H1 (cell line): ENCODE results near the gene DRD1. TPM values are rescaled to one million over a fixed set of nuclear protein-coding genes. Genes with fewer than 3 reads are reported as not detected.

Experiments
- CREB1 ChIP-seq: IDR thresholded peaks from 2 replicates; pipeline ENCODE4 v1.6.1; 2012; ENCODE audit warnings: inconsistent platforms
- USF2 ChIP-seq: IDR thresholded peaks from 2 replicates; pipeline ENCODE4 v1.6.1; 2011; ENCODE audit warnings: low read length, improper control_type of control experiment
- polyA plus RNA-seq, 7 experiments: library from polyadenylated mRNA; depleted of rRNA in 3 of 7; stranded (reverse) in 5 of 7; unstranded in 2 of 7; fragments of >200 nt in 5 of 7; fragments of 200-250 nt in 2 of 7; gene quantifications; 1 replicate in 5 of 7; 2 replicates in 1 of 7; 4 replicates in 1 of 7; pipeline versions ENCODE4 v1.2.1 to v1.2.3, GENCODE V29; 2011 to 2013; ENCODE audit warnings: missing spikeins in 2 of 7, mixed read lengths in 2 of 7
- total RNA-seq: library from RNA; stranded (reverse); fragmentation: NEBNext Ultra II Directional; extraction: Animal tissue kit (Norgen Biotek cat#: 25700); gene quantifications from 2 replicates; pipeline ENCODE4 v1.2.1, GENCODE V29; 2021

Gene DRD1
- total and polyA plus RNA-seq, 2 of the 8 experiments (the other 6 are each of a cell fraction or from before 2014, with no cell fraction given) = 0.03 to 0.19 TPM

DNA sequence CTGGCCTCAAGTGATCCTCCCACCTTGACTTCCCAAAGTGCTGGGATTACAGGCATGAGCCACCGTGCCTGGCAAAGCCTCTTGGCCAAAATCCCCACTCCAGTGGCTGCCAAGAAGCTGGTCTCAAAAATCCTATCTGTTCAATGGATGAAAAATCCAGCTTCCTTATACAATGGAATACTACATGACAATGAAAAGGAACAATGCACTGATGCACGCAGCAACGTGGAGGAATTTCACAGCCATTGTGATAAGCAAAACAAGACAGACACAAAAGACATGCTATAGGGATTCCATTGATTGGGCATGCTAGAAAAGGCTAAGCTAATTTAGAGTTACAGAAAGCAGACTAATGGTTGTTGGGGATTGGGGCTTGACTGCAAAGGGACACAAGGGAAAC is 21.3 kb upstream of the DRD1 start (continued):
- TF ChIP-seq USF2 (no peak), CREB1 (no peak)
